Endothelial cell of umbilical vein (primary cell): Measurements from ENCODE around the gene VSIR. TPM values are rescaled to one million over a fixed set of nuclear protein-coding genes. Genes with fewer than 3 reads are reported as not detected.

ENCODE experiments used
- BruUV-seq: library from RNA; stranded (reverse); fragments of 400-500 nt; replicated peaks from 2 replicates; lab custom pipeline; 2021; lab: Mats Ljungman, UMichigan
- CTCF ChIA-PET: fragments of 300-600, 350-600 bp; sonication (Branson Sonifier 250); formaldehyde crosslinking; loops from one replicate; lab custom pipeline; 2021; ENCODE audit warnings: antibody characterized with exemption, inconsistent platforms; lab: Charles Lee
- POLR2A ChIA-PET: fragments of 300-600, 350-600 bp; sonication (Branson Sonifier 250); formaldehyde crosslinking; loops from one replicate; lab custom pipeline; 2021; ENCODE audit warnings: antibody characterized with exemption, inconsistent platforms; lab: Charles Lee
- DNase-seq: peaks from one replicate; pipeline ENCODE4 v3.0.0-alpha.2; 2011; ENCODE audit warnings: low read depth, low spot score
- FAIRE-seq: peaks from 2 replicates; lab custom pipeline; 2011; peaks lifted over from hg19 to GRCh38; lab: Jason Lieb, UNC
- H2AFZ ChIP-seq: 2 replicates; pipeline ENCODE4 v1.6.0; 2012; ENCODE audit warnings: low read depth, low read length, control low read depth, inconsistent platforms
- H3K27ac ChIP-seq: 2 replicates; pipeline ENCODE4 v1.5.1; 2011; ENCODE audit warnings: low read depth, mild to moderate bottlenecking, control low read depth, low read length, moderate library complexity; ENCODE audit not compliant: insufficient read depth
- H3K27me3 ChIP-seq, 2 experiments: 2 replicates each; pipeline versions ENCODE4 v1.6.0 to v1.6.1; 2011; ENCODE audit warnings: low read length in 2 of 2, mixed read lengths in 1 of 2; ENCODE audit not compliant: control insufficient read depth in 2 of 2, insufficient read depth in 2 of 2
- H3K36me3 ChIP-seq, 2 experiments: 2 replicates in 1 of 2; 3 replicates in 1 of 2; pipeline ENCODE4 v1.5.1; 2011; ENCODE audit warnings: low read length in 2 of 2, mild to moderate bottlenecking in 1 of 2, moderate library complexity in 1 of 2; ENCODE audit not compliant: control insufficient read depth in 2 of 2, insufficient read depth in 2 of 2; ENCODE audit errors: extremely low read depth in 1 of 2
- H3K4me1 ChIP-seq: 3 replicates; pipeline ENCODE4 v1.5.1; 2011; ENCODE audit warnings: mild to moderate bottlenecking, low read length; ENCODE audit not compliant: control insufficient read depth, insufficient read depth; ENCODE audit errors: extremely low read depth
- H3K4me2 ChIP-seq: 2 replicates; pipeline ENCODE4 v1.6.1; 2011; ENCODE audit warnings: low read length, control low read depth, mixed read lengths; ENCODE audit not compliant: insufficient read depth
- H3K4me3 ChIP-seq, 3 experiments: fragments of 200-600 bp in 1 of 3; sonication (generic), shearing (Covaris generic) in 1 of 3; replicated peaks in 1 of 3; 2 replicates each; pipeline ENCODE4 v1.5.1; 2011 to 2016; ENCODE audit warnings: control low read depth in 3 of 3, low read length in 3 of 3, mild to moderate bottlenecking in 2 of 3, inconsistent platforms in 1 of 3, low read depth in 1 of 3, moderate library complexity in 1 of 3; ENCODE audit not compliant: insufficient read depth in 1 of 3
- H3K79me2 ChIP-seq: 2 replicates; pipeline ENCODE4 v1.6.0; 2012; ENCODE audit warnings: low read length, inconsistent platforms; ENCODE audit not compliant: control insufficient read depth, insufficient read depth
- H3K9ac ChIP-seq: replicated peaks from 2 replicates; pipeline ENCODE3; 2011; ENCODE audit warnings: low read length, control low read depth; ENCODE audit not compliant: insufficient read depth; ENCODE audit errors: extremely low read depth
- H3K9me1 ChIP-seq: replicated peaks from 3 replicates; pipeline ENCODE4 v1.6.0; 2011; ENCODE audit warnings: mild to moderate bottlenecking, low read length; ENCODE audit not compliant: control insufficient read depth, insufficient read depth; ENCODE audit errors: extremely low read depth
- H3K9me3 ChIP-seq: replicated peaks from 2 replicates; pipeline ENCODE4 v1.5.1; 2012; ENCODE audit warnings: low read length, inconsistent platforms; ENCODE audit not compliant: control insufficient read depth, insufficient read depth
- H4K20me1 ChIP-seq: replicated peaks from 2 replicates; pipeline ENCODE3; 2011; ENCODE audit warnings: mild to moderate bottlenecking, low read length; ENCODE audit not compliant: control insufficient read depth, insufficient read depth; ENCODE audit errors: extremely low read depth
- CTCF ChIP-seq, 2 donors: IDR thresholded peaks; 1 replicate in 1 of 2; 2 replicates in 1 of 2; pipeline ENCODE4 v1.5.1; 2011; ENCODE audit warnings: low read length in 2 of 2, mild to moderate bottlenecking in 2 of 2, moderate library complexity in 2 of 2, control low read depth in 1 of 2, inconsistent platforms in 1 of 2, low read depth in 1 of 2; ENCODE audit not compliant: insufficient read depth in 1 of 2; ENCODE audit errors: extremely low read depth in 1 of 2
- EZH2 ChIP-seq: IDR thresholded peaks from 2 replicates; pipeline ENCODE4 v1.6.1; 2012; ENCODE audit warnings: borderline replicate concordance, low read depth, mild to moderate bottlenecking, moderate library complexity, low read length, inconsistent platforms; ENCODE audit not compliant: severe bottlenecking
- FOS ChIP-seq: IDR thresholded peaks from 2 replicates; pipeline ENCODE4 v1.6.1; 2011; ENCODE audit warnings: mild to moderate bottlenecking, low read length, moderate library complexity, borderline replicate concordance; ENCODE audit not compliant: insufficient read depth
- GATA2 ChIP-seq: IDR thresholded peaks from 2 replicates; pipeline ENCODE4 v1.7.0; 2011; ENCODE audit warnings: low read depth, mild to moderate bottlenecking, moderate library complexity, mixed read lengths, low read length; ENCODE audit not compliant: insufficient read length, insufficient read depth
- JUN ChIP-seq: IDR thresholded peaks from 2 replicates; pipeline ENCODE4 v1.6.1; 2011; ENCODE audit warnings: borderline replicate concordance, low read depth; ENCODE audit not compliant: insufficient read length, insufficient read depth
- MAX ChIP-seq: IDR thresholded peaks from 2 replicates; pipeline ENCODE4 v1.6.1; 2011; ENCODE audit not compliant: insufficient read depth, insufficient read length
- MYC ChIP-seq: IDR thresholded peaks from one replicate; pipeline ENCODE4 v1.6.1; 2011; ENCODE audit warnings: mild to moderate bottlenecking, low read depth, low read length
- POLR2A ChIP-seq: IDR thresholded peaks from 2 replicates; pipeline ENCODE4 v1.6.1; 2012; ENCODE audit warnings: low read depth, mild to moderate bottlenecking, control low read depth, low read length
- POLR2AphosphoS5 ChIP-seq: IDR thresholded peaks from 2 replicates; pipeline ENCODE4 v1.6.1; 2012; ENCODE audit warnings: low read depth, mild to moderate bottlenecking, control low read depth, low read length, moderate library complexity; ENCODE audit not compliant: insufficient read depth
- dilution Hi-C: fragments of 300-500 bp; cut with MboI; formaldehyde crosslinking; loops from one replicate; pipeline ENCODE4 v1.15.0; 2019; ENCODE audit warnings: low sequenced_read_pairs; ENCODE audit not compliant: extremely low pct_ligation_motif_present
- intact Hi-C: fragments of 100-400 bp; cut with micrococcal nuclease; formaldehyde crosslinking; loops from one replicate; pipeline ENCODE4 v1.10.0; 2022
- polyA plus RNA-seq, 4 experiments: library from polyadenylated mRNA; depleted of rRNA in 3 of 4; stranded (reverse) in 3 of 4; unstranded in 1 of 4; fragments of >200 nt; gene quantifications; 2 replicates each; pipeline versions ENCODE4 v1.2.1 to v1.2.3, GENCODE V29; 2011 to 2012; ENCODE audit warnings: missing spikeins in 1 of 4
- total RNA-seq: library from RNA; stranded (reverse); gene quantifications from 2 replicates; pipeline ENCODE4 v1.2.3, GENCODE V29; 2021

VSIR gene
- total and polyA plus RNA-seq, 2 donors (not counting 3 experiments of a cell fraction or from before 2014, with no cell fraction given) = 4.9 to 6.3 TPM

GRCh38 chr10:71745664-71746250, 27.6 kb downstream of the VSIR start:
- FAIRE-seq (no peak), DNase-seq (no peak)
- intact Hi-C loops = no loop called here
- Histone ChIP-seq H4K20me1 (no peaks in the 10 kb centered on the region), H3K4me1 (peaks cover 15% of the 10 kb centered on the region), H3K27me3 (no peaks in the 10 kb centered on the region), H3K4me2 (no peak overlapping the region), H3K36me3 (no peaks in the 10 kb centered on the region), H3K9ac (no peak overlapping the region), H3K79me2 (no peaks in the 10 kb centered on the region), H3K4me3 (no peak overlapping the region), H2AFZ (no peak overlapping the region), H3K9me3 (no peaks in the 10 kb centered on the region), H3K27ac (no peak overlapping the region), H3K9me1 (no peaks in the 10 kb centered on the region)
- ChIA-PET POLR2A (no interaction called here), CTCF (no interaction called here)
- TF ChIP-seq POLR2AphosphoS5 (no peak), CTCF (IDR thresholded peaks at IDR 0.05; ENCODE audit: extremely low read depth in 1 of 2, insufficient read depth in 1 of 2, low read depth in 1 of 2, low read length in 2 of 2) (no peak), FOS (no peak), POLR2A (no peak), JUN (no peak), GATA2 (no peak), EZH2 (no peak), MAX (no peak), MYC (no peak)
- dilution Hi-C loops = no loop called here
- no TSS peak for BruUV-seq
